ENCODE data around the gene COX10.

COX10 gene

DNA sequence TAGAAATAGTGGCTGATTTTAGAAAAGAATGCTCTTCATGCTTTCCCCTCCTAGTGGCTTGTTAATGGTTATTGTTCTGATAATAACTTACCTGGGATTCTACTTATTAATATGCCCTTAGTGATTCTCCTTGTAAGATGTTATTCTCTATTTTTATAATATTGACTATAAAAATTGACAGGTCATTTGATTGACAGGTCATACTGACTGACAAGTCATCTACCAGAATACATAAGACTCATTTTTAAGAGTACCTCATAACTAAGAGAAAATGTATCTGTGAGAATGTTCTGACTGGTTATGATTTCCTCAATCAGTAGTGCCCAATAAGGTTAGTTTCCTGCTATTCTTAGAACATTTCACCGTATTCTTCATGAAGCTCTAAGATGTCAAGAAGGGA is 8.6 kb upstream of the COX10 start:
- TF ChIP-seq GATA3 (IDR thresholded peaks at IDR 0.05; ENCODE audit: low read depth, low read length) (no peak), GATA2 (IDR thresholded peaks at IDR 0.05; ENCODE audit: low read depth, low read length) (no peak)

DNA sequence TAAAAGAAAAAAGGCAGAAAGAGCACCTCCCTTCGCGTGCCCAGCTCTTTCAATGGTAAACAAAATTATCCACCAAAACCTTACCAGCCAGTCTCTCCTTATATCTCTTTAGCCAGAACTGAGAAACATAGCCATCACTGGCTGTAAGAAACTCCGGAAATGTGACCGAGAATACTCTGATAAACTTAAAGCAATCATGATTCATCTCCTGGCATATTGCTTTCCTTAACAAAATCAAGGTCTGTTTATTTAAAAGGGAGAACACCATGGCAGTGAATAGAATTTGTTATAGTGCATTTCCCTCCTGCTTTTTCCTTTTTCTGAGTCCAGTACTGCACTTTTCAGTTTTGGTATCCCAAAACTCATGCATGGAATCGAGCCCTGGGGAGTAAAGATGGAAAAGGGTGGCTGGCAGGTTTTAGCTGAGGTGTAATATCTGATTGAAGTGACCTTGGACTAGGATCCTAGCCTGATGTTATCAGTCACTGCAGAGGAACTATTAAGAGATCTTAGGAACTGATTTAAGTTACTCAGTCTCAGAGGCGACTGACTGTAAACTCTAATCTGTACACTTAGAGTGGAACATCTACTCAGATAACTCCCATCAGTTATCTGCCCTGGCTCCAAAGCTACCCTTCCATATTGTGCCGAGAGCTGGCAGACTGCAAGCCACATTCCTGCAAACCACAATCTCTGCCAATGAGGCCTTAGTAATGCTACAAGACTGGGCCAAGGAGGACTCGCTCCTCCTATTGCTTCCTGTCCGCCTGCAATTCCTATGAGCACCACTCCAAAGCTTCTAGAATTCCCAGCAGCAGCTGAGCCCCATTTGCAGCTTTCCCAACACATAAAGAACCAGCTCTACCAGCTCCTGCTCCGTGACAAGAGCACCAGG is 7.4 kb upstream of the COX10 start:
- TF ChIP-seq GATA3 (IDR thresholded peaks at IDR 0.05; ENCODE audit: low read depth, low read length) = no peak
- TF ChIP-seq GATA2 (IDR thresholded peaks at IDR 0.05; ENCODE audit: low read depth, low read length) = no peak

DNA sequence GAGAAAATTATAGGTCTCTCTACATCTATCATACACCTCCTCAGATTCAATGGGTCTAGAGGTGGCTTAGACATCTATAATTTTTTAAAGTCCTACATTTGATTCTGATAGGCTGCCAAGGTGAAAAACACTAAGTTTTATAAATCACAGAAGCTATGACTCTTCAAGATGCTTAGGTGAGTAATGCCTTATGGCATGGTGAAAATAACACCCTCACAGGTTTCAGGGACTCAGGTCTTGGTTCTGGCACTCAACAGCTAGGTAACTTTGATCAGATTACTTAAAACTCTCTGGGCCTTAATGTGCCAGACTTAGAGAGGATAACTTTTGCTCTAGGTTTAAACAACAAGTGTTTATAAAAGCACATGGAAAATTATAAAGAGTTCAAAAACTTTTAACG is 2.0 kb upstream of the COX10 start:
- TF ChIP-seq GATA2 (IDR thresholded peaks at IDR 0.05; ENCODE audit: low read depth, low read length) (no peak), GATA3 (IDR thresholded peaks at IDR 0.05; ENCODE audit: low read depth, low read length) (no peak)

DNA sequence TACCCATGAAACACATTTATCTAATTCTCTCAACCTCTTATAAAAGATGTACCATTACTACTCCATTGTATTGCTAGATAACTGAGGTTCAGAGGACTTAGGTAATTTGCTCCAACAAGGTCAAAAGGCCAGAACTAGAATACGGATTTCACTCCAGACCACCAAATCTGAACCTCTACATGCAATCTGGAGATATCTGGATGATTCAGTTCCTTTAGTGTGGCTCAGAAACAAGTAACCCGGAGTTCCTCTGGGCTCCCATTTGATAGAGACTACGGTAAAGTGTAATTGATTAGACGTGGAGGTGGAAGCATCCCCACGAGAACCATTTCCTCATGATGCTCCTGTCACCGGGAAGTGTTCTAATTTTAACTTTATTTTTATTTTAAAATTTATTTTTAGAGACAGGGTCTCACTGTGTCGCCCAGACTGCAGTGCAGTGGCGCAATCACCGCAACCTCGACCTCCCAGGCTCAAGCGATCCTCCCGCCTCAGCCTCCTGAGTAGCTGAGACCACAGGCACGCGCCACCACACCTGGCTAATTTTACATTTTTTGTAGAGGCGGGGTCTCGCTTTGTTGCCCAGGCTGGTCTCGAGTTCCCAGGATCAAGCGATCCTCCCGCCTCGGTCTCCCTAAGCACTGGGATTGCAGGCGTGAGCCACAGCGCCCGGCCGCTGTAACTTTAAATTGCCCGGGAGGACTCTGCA is 608 bp upstream of the COX10 start:
- TF ChIP-seq GATA3 (IDR thresholded peaks at IDR 0.05; ENCODE audit: low read depth, low read length) = no peak
- TF ChIP-seq GATA2 (IDR thresholded peaks at IDR 0.05; ENCODE audit: low read depth, low read length) = no peak

DNA sequence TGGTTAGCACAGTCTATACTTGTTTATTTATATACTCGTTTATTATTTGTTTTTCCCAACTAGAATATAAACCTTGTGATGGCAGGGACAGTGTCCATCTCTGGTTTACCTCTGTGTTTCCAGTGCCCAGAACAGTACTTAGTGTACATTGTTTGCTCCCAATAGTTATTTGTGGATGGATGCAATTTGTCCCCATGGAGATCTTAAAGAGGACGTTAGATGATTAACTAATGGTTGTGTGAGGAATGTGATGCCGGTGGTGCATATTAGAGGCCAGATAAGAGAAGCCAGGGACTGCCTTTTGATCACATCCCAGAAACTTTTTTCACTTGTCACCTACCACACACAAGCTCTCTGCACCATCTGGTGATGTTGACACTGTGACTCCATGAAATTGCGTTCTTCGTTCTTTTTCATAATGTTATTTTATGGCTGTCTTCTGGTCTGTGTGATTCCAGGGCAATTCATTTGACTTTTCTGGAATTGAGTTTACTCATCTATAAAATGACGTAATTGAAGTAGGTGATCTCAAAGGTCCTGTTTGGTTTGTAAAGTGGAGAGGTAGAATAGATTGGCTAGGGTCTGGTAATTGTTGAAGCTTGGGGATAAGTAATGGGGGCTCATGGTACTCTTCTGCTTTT is 1.2 kb downstream of the COX10 start:
- TF ChIP-seq GATA3 (IDR thresholded peaks at IDR 0.05; ENCODE audit: low read depth, low read length) (no peak), GATA2 (IDR thresholded peaks at IDR 0.05; ENCODE audit: low read depth, low read length) (no peak)

DNA sequence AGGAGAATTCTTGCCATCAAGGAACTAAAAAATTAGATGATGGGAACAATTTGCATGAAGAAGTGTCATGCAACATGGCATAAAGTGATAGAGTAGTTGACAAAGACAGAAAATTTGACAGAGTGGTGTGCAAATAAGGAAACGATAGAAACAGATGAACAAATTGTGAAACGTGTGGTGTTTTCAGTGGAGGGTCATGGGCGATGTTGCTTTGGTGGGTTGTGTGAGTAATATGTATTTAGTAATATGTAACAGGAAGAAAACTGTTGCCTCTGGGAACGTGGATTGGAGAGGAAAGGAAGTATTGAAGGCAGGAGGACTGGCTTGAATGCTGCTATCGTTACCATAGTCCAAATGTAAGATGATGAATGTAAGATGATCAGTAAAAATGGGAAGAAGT is 3.6 kb downstream of the COX10 start:
- TF ChIP-seq GATA3 (IDR thresholded peaks at IDR 0.05; ENCODE audit: low read depth, low read length) (no peak), GATA2 (IDR thresholded peaks at IDR 0.05; ENCODE audit: low read depth, low read length) (no peak)

DNA sequence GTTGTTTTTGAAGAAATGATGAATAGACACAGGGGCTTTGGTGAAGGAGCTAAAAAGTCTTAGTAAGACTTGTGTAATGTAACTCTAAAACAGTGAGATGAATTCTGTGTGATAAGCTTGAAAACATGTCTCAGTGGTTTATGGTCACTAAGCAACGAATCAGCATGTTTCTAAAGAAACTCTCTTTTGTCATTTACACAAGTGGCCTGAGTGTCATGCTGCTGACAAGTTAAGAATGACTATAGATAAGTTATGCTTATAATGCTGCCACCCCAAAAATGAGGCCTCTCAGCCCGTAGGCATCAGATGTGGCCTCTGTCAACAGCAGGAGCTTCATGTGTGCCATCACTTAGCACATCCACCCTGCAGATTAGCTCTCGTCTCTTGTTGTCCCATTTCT is 8.7 kb downstream of the COX10 start:
- TF ChIP-seq GATA2 (IDR thresholded peaks at IDR 0.05; ENCODE audit: low read depth, low read length) (no peak), GATA3 (IDR thresholded peaks at IDR 0.05; ENCODE audit: low read depth, low read length) (no peak)

DNA sequence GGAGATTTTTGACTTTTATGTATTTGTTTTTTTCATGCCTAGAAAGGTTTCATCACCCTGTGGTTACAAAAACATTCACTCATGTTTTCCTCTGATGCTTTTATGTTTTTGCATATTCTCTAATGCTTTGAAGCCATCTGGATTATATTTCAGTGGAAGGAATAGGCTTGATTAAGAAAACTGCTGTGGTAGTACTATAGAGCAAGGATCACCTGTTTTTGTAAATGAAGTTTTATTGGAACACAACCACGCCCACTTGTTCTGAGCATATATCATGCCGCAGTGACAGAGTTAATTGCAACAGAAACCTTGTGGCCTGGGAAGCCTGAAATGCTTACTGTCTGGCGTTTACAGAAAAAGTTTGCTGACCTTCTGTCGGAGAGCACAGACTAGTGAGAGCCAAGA is 11.5 kb downstream of the COX10 start:
- TF ChIP-seq GATA2 (IDR thresholded peaks at IDR 0.05; ENCODE audit: low read depth, low read length) = no peak
- TF ChIP-seq GATA3 (IDR thresholded peaks at IDR 0.05; ENCODE audit: low read depth, low read length) = no peak

DNA sequence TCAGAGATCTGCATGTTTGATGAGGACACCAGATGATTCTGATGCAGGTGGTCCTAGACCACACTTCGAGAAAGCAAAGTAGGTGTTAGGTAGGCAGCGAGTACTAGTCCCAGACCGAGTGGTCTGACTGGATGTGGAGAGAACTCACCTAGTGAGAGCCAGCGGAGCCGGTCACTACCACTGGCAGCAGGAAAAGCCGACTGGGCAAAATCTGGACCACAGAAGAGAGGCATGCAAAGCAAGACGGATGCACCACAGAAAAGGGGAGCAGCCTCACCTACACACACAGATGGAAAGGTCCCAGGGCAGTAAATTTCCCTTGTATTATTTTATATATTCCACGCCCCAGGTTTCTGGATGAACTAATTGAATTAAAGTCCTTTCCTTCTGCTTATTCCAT is 13.5 kb downstream of the COX10 start:
- TF ChIP-seq GATA2 (IDR thresholded peaks at IDR 0.05; ENCODE audit: low read depth, low read length) (no peak), GATA3 (IDR thresholded peaks at IDR 0.05; ENCODE audit: low read depth, low read length) (no peak)

DNA sequence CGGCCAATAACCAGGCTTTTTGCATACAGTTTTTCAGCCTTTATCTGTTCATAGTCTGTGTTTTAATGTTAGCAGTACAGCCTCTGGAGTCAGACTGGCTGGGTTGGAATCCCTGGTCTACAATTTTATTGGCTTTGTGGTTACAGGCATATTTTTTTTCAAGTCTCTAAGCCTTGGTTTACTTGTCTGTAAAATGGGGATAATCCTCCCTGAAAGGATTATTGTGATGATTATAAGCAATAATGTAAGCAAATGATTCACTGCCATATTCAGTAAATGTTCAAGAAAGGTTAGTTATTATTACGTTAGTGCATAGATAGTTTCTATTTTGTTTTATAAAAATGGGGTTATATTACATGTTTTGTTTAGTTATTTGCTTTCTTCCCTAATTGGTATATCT is 15.7 kb downstream of the COX10 start:
- TF ChIP-seq GATA3 (IDR thresholded peaks at IDR 0.05; ENCODE audit: low read depth, low read length) (no peak), GATA2 (IDR thresholded peaks at IDR 0.05; ENCODE audit: low read depth, low read length) (no peak)

DNA sequence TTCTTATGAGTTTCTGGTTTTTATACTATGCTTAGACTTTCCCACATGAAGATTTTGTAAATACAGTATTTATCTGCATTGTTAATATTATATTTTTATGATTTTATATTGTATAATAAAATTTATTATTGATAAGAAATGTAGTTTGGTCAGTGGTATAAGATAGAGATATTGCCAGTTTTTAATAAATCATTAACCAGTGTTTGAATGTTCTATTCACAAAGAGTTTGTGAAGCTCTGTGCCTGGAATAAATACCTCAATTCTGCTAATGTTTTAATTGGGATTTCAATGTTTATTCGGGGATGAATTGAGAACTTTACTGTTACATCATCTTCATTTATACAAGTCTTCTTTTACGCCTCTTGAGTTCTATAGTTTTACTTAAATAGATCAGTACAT is 16.9 kb downstream of the COX10 start:
- TF ChIP-seq GATA3 (IDR thresholded peaks at IDR 0.05; ENCODE audit: low read depth, low read length) (no peak), GATA2 (IDR thresholded peaks at IDR 0.05; ENCODE audit: low read depth, low read length) (no peak)

DNA sequence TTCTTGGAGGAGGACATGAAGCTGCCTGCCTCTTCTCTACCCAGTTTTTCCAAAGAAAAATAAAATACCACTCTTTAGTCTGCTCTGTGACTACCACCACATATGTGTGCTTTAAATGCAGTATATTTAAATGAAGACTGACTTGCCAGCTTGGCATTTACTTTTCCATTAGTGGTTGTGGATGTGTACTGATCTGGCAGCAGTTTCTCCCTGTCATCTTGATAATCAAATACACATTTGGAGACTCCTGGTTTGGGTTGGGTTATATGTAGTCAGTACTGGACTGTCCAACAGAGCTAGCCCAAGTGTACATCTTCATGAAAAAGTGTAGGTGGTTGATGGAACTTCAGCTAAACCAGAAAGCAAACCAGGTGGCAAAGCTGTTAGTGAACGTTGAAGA is 19.9 kb downstream of the COX10 start:
- no peak for TF ChIP-seq GATA3 (IDR thresholded peaks at IDR 0.05; ENCODE audit: low read depth, low read length)
- no peak for TF ChIP-seq GATA2 (IDR thresholded peaks at IDR 0.05; ENCODE audit: low read depth, low read length)

DNA sequence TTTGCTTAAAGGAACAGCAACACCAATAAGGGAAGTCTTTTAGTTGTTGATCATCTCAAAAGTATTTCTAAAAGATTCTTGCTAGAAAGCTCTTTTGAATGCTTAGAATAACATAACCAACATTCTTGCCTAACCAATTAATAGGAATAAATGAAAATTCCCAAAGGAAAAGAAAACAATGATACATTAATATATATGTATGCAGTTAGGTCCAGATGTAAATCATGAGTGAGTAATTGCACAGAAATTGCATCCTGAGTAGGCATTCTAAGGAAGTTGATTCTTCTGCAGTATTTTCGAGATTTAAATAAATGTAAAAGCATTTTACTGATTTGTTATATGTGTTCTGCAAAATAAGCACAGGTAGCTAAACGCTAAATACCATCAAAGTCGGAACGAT is 22.1 kb downstream of the COX10 start:
- TF ChIP-seq GATA2 (IDR thresholded peaks at IDR 0.05; ENCODE audit: low read depth, low read length) = no peak
- TF ChIP-seq GATA3 (IDR thresholded peaks at IDR 0.05; ENCODE audit: low read depth, low read length) = no peak

DNA sequence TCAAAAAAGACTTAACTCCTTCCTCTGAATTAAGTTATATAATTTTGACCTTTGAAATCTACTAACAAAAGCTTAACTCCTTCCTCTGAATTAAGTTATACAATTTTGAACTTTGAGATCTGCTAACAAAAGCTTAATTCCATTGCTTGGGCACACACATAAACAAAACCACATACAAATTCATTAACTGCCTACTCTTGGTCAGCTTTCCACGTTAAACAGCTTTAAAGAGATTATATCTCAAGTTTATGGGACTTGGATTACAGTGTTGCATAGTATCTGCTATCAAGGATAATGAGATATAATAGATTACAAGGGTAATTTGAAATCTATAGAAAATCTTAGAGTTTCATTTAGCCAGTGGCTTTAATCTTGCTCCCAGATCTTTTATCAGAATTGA is 23.5 kb downstream of the COX10 start:
- TF ChIP-seq GATA3 (IDR thresholded peaks at IDR 0.05; ENCODE audit: low read depth, low read length) (no peak), GATA2 (IDR thresholded peaks at IDR 0.05; ENCODE audit: low read depth, low read length) (no peak)

All from SH-SY5Y (cell line).